Stimulated activated CD8-positive, alpha-beta memory T cell treated with anti-CD3 and anti-CD28 coated beads, Interleukin-12 subunit alpha, Interleukin-12 subunit beta, amount 100 ng/mL, for 24 hours (primary cell): ENCODE data around the gene PHF10.
A peak's percentile ranks its signal among the peaks of the same experiment; 100 is the strongest.
"Not testable (repeated sequence)": the region's sequence is repeated elsewhere in the genome, so short reads cannot be mapped to it uniquely, and the experiment has no call there.

Source experiments
- DNase-seq: peaks from one replicate; pipeline ENCODE4 v3.0.0-alpha.2; 2020; ENCODE audit errors: extremely low read depth

Gene PHF10

GRCh38 chr6:169723200-169723909, 945 bp downstream of the PHF10 start:
- peak; percentile 26 for DNase-seq

- DNase-seq: no peak
Observed at GRCh38 chr6:169722362-169723199, 1.7 kb downstream of the PHF10 start.

- DNase-seq: no peak
Observed at GRCh38 chr6:169720207-169720855, 4.0 kb downstream of the PHF10 start.

GRCh38 chr6:169719117-169719516, 5.2 kb downstream of the PHF10 start:
- no peak for DNase-seq

- no peak for DNase-seq
Observed at GRCh38 chr6:169714595-169714994, 9.7 kb downstream of the PHF10 start.

GRCh38 chr6:169714178-169714577, 10.1 kb downstream of the PHF10 start:
- no peak for DNase-seq

GRCh38 chr6:169710009-169710408, 14.3 kb downstream of the PHF10 start:
- DNase-seq: no peak

- DNase-seq: no peak
Observed at GRCh38 chr6:169709293-169709692, 15.0 kb downstream of the PHF10 start.

GRCh38 chr6:169707772-169708171, 16.5 kb downstream of the PHF10 start:
- no peak for DNase-seq

GRCh38 chr6:169702840-169703246, 21.5 kb downstream of the PHF10 start:
- no peak for DNase-seq

- peak; percentile 96 for DNase-seq
Observed at GRCh38 chr6:169701954-169702839, 22.1 kb downstream of the PHF10 start, which contains the start of the genes C6orf120 and WDR27. C6orf120 (plus strand) TSS chr6:169702126; CDS start chr6:169702460, 334 bp downstream. WDR27 (minus strand) TSS chr6:169702029; CDS start chr6:169689005, 13,024 bp downstream.

- no peak for DNase-seq
Observed at GRCh38 chr6:169701311-169701953, 22.9 kb downstream of the PHF10 start.

GRCh38 chr6:169700296-169700695, 24.0 kb downstream of the PHF10 start:
- DNase-seq: no peak

- not testable (repeated sequence) for DNase-seq
Observed at GRCh38 chr6:169697115-169697514, 27.2 kb downstream of the PHF10 start.

- no peak for DNase-seq
Observed at GRCh38 chr6:169695131-169695530, 29.2 kb downstream of the PHF10 start.

GRCh38 chr6:169692516-169692915, 31.8 kb downstream of the PHF10 start:
- DNase-seq: no peak

- no peak for DNase-seq
Observed at GRCh38 chr6:169691260-169691659, 33.0 kb downstream of the PHF10 start.

- DNase-seq: no peak
Observed at GRCh38 chr6:169689287-169689686, 35.0 kb downstream of the PHF10 start.

GRCh38 chr6:169685860-169686259, 38.4 kb downstream of the PHF10 start:
- DNase-seq: no peak

- no peak for DNase-seq
Observed at GRCh38 chr6:169684056-169684455, 40.2 kb downstream of the PHF10 start.

- DNase-seq: no peak
Observed at GRCh38 chr6:169678342-169678741, 46.0 kb downstream of the PHF10 start.
